Glutamatergic neuron (in vitro differentiated cells): ENCODE measurements around the gene DMXL1. TPM values are rescaled to one million over a fixed set of nuclear protein-coding genes. Genes with fewer than 3 reads are reported as not detected.

Source experiments
- DNase-seq: peaks from one replicate; pipeline ENCODE4 v3.0.0; 2022
- H3K27ac Mint-ChIP-seq: one replicate; pipeline ENCODE4 v1.8.0; 2020; ENCODE audit warnings: mild to moderate bottlenecking, mixed read lengths, inconsistent platforms; ENCODE audit not compliant: unreplicated experiment
- H3K27me3 Mint-ChIP-seq: one replicate; pipeline ENCODE4 v1.8.0; 2020; ENCODE audit warnings: mild to moderate bottlenecking, moderate library complexity, mixed read lengths, inconsistent platforms; ENCODE audit not compliant: unreplicated experiment
- H3K36me3 Mint-ChIP-seq: one replicate; pipeline ENCODE4 v1.8.0; 2020; ENCODE audit warnings: mild to moderate bottlenecking, mixed read lengths, inconsistent platforms; ENCODE audit not compliant: unreplicated experiment
- H3K4me1 Mint-ChIP-seq: one replicate; pipeline ENCODE4 v1.8.0; 2020; ENCODE audit warnings: mild to moderate bottlenecking, low read depth, mixed read lengths, inconsistent platforms; ENCODE audit not compliant: unreplicated experiment
- H3K4me3 Mint-ChIP-seq: one replicate; pipeline ENCODE4 v1.8.0; 2020; ENCODE audit warnings: mild to moderate bottlenecking, mixed read lengths, inconsistent platforms; ENCODE audit not compliant: unreplicated experiment
- H3K9me3 Mint-ChIP-seq: one replicate; pipeline ENCODE4 v1.8.0; 2020; ENCODE audit warnings: mild to moderate bottlenecking, moderate library complexity, mixed read lengths, inconsistent platforms; ENCODE audit not compliant: unreplicated experiment
- total RNA-seq: library from RNA; stranded (reverse); fragmentation: NEBNext Ultra II Directional; extraction: Animal tissue kit (Norgen Biotek cat#: 25700); gene quantifications from one replicate; pipeline ENCODE4 v1.2.1, GENCODE V29; 2021; ENCODE audit not compliant: unreplicated experiment
- TF ChIP-seq, protein P1 (sequence below): fragments of 200-600 bp; sonication (generic); IDR thresholded peaks from one replicate; pipeline ENCODE4 v1.5.0; 2021; ENCODE audit not compliant: partially characterized antibody, unreplicated experiment

Gene DMXL1
- total RNA-seq, 1 donor from 2014 or later: 24.2 TPM

DNA sequence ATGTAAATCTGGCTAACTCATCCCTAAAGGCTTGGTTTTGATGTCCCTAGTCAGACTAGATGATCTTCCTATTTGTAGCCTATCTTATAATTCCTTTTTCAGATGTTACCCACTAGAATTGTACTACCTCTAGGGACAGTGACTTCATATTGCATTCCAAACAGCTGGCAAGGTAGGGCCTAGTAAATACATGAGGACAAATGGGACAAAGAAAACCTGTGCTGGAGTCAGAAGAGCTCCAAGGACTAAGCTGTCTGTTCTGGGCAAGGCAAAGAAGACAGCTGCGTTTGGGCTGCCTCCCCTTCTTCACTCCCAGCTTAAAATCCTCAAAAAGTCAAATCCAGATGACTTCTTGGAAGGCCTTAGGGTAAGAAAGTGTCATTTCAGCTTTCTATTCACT is 10.0 kb downstream of the DMXL1 start:
- no peak overlapping the region for H3K27ac Mint-ChIP-seq
- H3K4me1 Mint-ChIP-seq: peaks cover 5% of the 10 kb centered on the region

DNA sequence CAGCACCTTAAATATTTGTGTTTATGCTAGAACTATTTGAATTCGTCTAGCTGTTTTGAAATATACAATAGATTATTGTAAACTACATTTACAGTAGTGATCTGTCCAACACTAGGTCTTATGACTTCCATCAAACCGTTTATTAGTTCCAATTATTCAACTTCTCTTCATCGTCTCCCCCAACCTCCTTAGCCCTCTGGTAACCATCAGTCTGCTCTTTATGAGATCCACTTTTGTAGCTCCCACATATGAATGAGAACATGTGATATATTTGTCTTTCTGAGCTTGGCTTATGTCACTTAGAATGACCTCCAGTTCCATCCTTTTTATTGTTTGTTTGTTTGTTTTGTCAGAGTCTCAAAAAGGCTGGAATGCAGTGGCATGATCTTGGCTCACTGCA is 11.8 kb downstream of the DMXL1 start:
- Mint-ChIP-seq H3K36me3 (peaks cover 9% of the 10 kb centered on the region), H3K27me3 (no peaks in the 10 kb centered on the region), H3K27ac (no peak overlapping the region), H3K4me1 (peaks cover 5% of the 10 kb centered on the region), H3K9me3 (no peaks in the 10 kb centered on the region), H3K4me3 (no peak overlapping the region)
- no peak for DNase-seq
- TF ChIP-seq, protein P1, sequence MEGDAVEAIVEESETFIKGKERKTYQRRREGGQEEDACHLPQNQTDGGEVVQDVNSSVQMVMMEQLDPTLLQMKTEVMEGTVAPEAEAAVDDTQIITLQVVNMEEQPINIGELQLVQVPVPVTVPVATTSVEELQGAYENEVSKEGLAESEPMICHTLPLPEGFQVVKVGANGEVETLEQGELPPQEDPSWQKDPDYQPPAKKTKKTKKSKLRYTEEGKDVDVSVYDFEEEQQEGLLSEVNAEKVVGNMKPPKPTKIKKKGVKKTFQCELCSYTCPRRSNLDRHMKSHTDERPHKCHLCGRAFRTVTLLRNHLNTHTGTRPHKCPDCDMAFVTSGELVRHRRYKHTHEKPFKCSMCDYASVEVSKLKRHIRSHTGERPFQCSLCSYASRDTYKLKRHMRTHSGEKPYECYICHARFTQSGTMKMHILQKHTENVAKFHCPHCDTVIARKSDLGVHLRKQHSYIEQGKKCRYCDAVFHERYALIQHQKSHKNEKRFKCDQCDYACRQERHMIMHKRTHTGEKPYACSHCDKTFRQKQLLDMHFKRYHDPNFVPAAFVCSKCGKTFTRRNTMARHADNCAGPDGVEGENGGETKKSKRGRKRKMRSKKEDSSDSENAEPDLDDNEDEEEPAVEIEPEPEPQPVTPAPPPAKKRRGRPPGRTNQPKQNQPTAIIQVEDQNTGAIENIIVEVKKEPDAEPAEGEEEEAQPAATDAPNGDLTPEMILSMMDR: no peak

More for the DNA sequence above, 10.0 kb downstream of the DMXL1 start:
- TF ChIP-seq, protein P1: no peak
- no peaks in the 10 kb centered on the region for H3K9me3 Mint-ChIP-seq
- no peaks in the 10 kb centered on the region for H3K27me3 Mint-ChIP-seq
- peaks cover 7% of the 10 kb centered on the region for H3K36me3 Mint-ChIP-seq
- DNase-seq: no peak
- no peak overlapping the region for H3K4me3 Mint-ChIP-seq

DNA sequence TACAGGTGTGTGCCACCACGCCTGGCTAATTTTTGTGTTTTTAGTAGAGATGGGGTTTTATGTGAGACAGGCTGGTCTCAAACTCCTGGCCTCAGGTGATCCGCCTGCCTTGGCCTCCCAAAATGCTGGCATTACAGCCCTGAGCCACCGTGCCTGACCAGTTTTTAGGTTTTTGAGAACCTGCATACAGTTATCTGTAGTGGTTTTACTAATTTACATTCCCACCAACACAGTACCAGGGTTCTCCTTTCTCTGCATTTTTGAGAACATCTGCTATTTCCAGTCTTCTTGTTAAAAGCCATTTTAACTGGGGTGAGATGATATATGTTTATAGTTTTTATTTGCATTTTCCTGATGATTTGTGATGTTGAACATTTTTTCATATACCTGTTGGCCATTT is 12.8 kb downstream of the DMXL1 start:
- TF ChIP-seq, protein P1: no peak
- Mint-ChIP-seq H3K4me1 (peaks cover 5% of the 10 kb centered on the region), H3K4me3 (no peak overlapping the region), H3K36me3 (peaks cover 9% of the 10 kb centered on the region), H3K27ac (no peak overlapping the region), H3K9me3 (no peaks in the 10 kb centered on the region), H3K27me3 (no peaks in the 10 kb centered on the region)
- DNase-seq: no peak

DNA sequence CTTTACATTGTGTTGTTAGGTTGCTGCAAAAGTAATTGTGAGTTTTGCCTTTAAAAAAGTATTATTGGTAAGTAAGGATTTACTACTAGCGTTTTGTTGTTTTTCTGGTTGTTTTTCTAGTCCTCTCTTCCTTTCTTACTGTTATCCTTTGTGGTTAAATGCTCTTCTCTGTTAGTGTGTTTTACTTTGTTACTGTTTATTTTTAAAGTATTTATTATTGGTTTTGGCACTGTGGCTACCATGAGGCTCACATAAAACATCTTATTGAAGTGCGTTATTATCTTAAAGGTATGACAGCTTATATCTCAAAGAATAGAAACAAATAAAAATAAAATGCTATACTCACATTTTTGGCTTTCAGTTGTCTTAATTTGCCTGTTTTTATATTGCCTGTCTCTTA is 17.6 kb downstream of the DMXL1 start:
- peaks cover 16% of the 10 kb centered on the region for H3K36me3 Mint-ChIP-seq
- H3K27ac Mint-ChIP-seq: no peak overlapping the region
- H3K4me3 Mint-ChIP-seq: no peak overlapping the region
- no peaks in the 10 kb centered on the region for H3K9me3 Mint-ChIP-seq
- TF ChIP-seq, protein P1: no peak
- H3K27me3 Mint-ChIP-seq: no peaks in the 10 kb centered on the region
- no peaks in the 10 kb centered on the region for H3K4me1 Mint-ChIP-seq
- DNase-seq: no peak

DNA sequence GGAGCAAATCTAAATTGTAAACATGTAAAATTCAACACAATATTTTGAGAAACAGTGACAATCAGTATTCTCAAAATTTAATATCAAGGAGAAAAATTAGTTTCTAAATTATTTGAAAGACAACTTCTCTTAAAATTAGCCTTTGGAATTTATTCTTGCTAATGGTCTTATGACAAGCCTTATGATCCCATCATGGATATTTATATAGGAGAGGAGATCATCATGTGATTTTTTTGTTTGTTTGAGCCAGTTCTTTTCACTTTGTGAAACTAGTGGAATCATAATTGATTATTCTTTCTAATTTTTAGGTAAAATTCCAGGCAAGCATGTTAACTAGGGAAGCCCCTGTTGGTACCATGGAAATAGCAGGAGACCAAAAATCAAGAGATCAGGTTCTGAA is 24.7 kb downstream of the DMXL1 start:
- H3K27me3 Mint-ChIP-seq: no peaks in the 10 kb centered on the region
- peaks cover 9% of the 10 kb centered on the region for H3K36me3 Mint-ChIP-seq
- H3K4me3 Mint-ChIP-seq: no peak overlapping the region
- TF ChIP-seq, protein P1: no peak
- H3K27ac Mint-ChIP-seq: no peak overlapping the region
- H3K4me1 Mint-ChIP-seq: no peaks in the 10 kb centered on the region
- H3K9me3 Mint-ChIP-seq: no peaks in the 10 kb centered on the region
- DNase-seq: no peak
